ENCODE results near the gene CEACAM19.

GRCh38 chr19:44687888-44688287, 16.6 kb downstream of the CEACAM19 start:
- TF ChIP-seq CTCF (IDR thresholded peaks at IDR 0.05) (no peak), POLR2A (IDR thresholded peaks at IDR 0.05) (no peak)

All from heart left ventricle (tissue), 13 donors.